C4-2B (cell line): ENCODE measurements around the gene NECTIN2.
"Not testable (repeated sequence)": the region's sequence is repeated elsewhere in the genome, so short reads cannot be mapped to it uniquely, and the experiment has no call there.

ENCODE experiments used
- H3K27ac ChIP-seq: fragments of 450-650 bp; 2 replicates; pipeline ENCODE4 v1.5.1; 2017
- CTCF ChIP-seq: fragments of 450-650 bp; conservative IDR thresholded peaks from 2 replicates; pipeline ENCODE4 v1.5.1; 2017; ENCODE audit warnings: mild to moderate bottlenecking
- ZFX ChIP-seq: fragments of 450-650 bp; IDR thresholded peaks from 2 replicates; pipeline ENCODE4 v1.6.1; 2017

The NECTIN2 gene

GRCh38 chr19:44824761-44825160 lies 21.3 kb upstream of the NECTIN2 start:
- no peak overlapping the region for H3K27ac ChIP-seq

DNA sequence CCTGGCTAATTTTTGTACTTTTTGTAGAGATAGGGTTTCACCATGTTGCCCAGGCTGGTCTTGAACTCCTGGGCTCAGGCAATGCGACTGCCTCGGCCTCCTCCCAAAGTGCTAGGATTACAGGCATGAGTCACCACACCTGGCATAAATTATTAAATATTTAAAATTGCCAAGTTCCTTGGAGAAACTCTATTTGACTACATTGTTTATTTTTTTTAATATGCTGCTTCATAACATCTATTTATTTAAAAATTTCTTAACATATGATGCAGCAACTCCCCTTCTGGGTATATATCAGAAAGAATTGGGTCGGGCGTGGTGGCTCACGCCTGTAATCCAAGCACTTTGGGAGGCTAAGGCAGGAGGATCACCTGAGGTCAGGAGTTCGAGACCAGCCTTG lies 13.2 kb upstream of the NECTIN2 start:
- H3K27ac ChIP-seq: not testable (repeated sequence)

More at GRCh38 chr19:44824761-44825160, 21.3 kb upstream of the NECTIN2 start:
- TF ChIP-seq ZFX (no peak), CTCF (no peak)

DNA sequence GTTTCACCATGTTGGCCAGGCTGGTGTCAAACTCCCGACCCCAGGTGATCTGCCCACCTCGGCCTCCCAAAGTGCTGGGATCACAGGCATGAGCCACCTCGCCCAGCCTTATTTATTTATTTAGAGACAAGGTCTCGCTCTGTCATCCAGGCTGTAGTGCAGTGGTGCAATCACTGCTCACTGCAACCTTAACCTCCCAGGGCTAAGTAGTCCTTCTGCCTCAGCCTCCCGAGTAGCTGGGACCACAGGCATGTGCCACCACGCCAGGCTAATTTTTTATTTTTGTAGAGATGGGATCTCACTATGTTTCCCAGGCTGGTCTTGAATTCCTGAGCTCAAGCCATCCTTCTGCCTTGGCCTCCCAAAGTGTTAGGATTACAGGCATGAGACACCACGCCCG lies 11.7 kb upstream of the NECTIN2 start:
- H3K27ac ChIP-seq: not testable (repeated sequence)

DNA sequence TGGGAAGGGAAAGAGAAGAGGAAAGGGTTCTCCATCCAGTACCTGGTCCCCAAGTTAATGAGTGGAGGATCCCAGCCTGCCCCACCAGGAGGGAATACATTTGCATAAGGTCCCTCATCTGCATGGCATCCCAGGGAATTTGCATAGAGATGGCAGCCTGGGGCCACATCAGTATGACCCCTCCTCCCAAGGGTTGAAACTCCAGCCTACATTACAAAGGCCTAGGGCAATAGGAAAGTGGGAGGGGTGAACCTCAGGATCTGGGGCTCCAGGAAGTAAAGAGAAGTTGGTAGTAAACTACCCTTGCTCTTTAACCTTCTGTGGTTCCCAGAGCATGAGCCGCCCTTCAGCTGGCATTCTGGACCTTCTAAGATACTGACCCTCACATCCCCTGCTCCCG lies 6.8 kb upstream of the NECTIN2 start:
- TF ChIP-seq ZFX (no peak), CTCF (no peak)
- H3K27ac ChIP-seq: no peak overlapping the region

GRCh38 chr19:44840811-44841210 lies 5.3 kb upstream of the NECTIN2 start:
- H3K27ac ChIP-seq: no peak overlapping the region
- TF ChIP-seq ZFX (no peak), CTCF (no peak)

- TF ChIP-seq CTCF (no peak), ZFX (no peak)
- H3K27ac ChIP-seq: no peak overlapping the region
These were observed 4.9 kb upstream of the NECTIN2 start for GRCh38 chr19:44841231-44841630.

DNA sequence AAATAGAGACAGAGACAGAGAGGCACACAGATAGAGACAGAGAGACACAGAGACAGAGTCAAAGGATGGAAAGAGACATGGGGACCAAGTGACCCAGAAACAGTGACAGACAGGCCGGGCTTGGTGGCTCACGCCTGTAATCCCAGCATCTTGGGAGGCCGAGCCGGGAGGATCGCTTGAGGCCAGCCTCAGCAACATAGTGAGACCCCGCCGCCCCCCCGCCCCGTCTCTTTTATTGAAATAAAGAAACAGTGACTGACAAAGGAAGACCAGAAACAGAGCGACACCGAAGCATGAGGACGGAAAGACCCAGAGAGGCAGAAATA lies 848 bp upstream of the NECTIN2 start:
- TF ChIP-seq ZFX (no peak), CTCF (peak; percentile 32)
- H3K27ac ChIP-seq: peak overlapping the region; percentile 76

- H3K27ac ChIP-seq: peak overlapping the region; percentile 76
These were observed 502 bp downstream of the NECTIN2 start for GRCh38 chr19:44846455-44847143.

More at GRCh38 chr19:44846455-44847143, 502 bp downstream of the NECTIN2 start:
- TF ChIP-seq CTCF (no peak), ZFX (0 out of 2 replicates have a peak, but pooled peaks have one; percentile 17)
